HEK293 (cell line): ENCODE measurements around the gene PLLP.

Experiments
- BCL11A ChIP-seq: fragments of 450-650 bp; formaldehyde crosslinking; IDR thresholded peaks from 2 replicates; pipeline ENCODE4 v1.5.1; 2016; ENCODE audit warnings: low read depth, missing biosample characterization, missing genetic modification characterization
- KLF17 ChIP-seq: fragments of 450-650 bp; formaldehyde crosslinking; IDR thresholded peaks from 2 replicates; pipeline ENCODE4 v1.5.1; 2016; ENCODE audit warnings: missing biosample characterization, missing genetic modification characterization
- ZBTB26 ChIP-seq: fragments of 450-650 bp; formaldehyde crosslinking; optimal IDR thresholded peaks from 2 replicates; pipeline ENCODE3; 2016; ENCODE audit warnings: missing biosample characterization, mild to moderate bottlenecking, missing genetic modification characterization
- ZNF138 ChIP-seq: fragments of 450-650 bp; formaldehyde crosslinking; IDR thresholded peaks from 2 replicates; pipeline ENCODE4 v1.5.1; 2016; ENCODE audit warnings: missing biosample characterization, missing genetic modification characterization, borderline replicate concordance
- ZNF146 ChIP-seq: fragments of 450-650 bp; formaldehyde crosslinking; IDR thresholded peaks from 2 replicates; pipeline ENCODE4 v1.5.1; 2016; ENCODE audit warnings: missing biosample characterization, missing genetic modification characterization
- ZNF174 ChIP-seq: fragments of 450-650 bp; formaldehyde crosslinking; IDR thresholded peaks from 2 replicates; pipeline ENCODE4 v1.5.0; 2017; ENCODE audit warnings: missing biosample characterization, mild to moderate bottlenecking, missing genetic modification characterization
- ZNF521 ChIP-seq: fragments of 450-650 bp; formaldehyde crosslinking; IDR thresholded peaks from 2 replicates; pipeline ENCODE4 v1.5.1; 2017; ENCODE audit warnings: missing biosample characterization, mild to moderate bottlenecking, missing genetic modification characterization
- ZNF544 ChIP-seq: fragments of 450-650 bp; formaldehyde crosslinking; IDR thresholded peaks from 2 replicates; pipeline ENCODE4 v1.5.0; 2017; ENCODE audit warnings: missing biosample characterization, missing genetic modification characterization
- ZNF600 ChIP-seq: fragments of 450-650 bp; formaldehyde crosslinking; IDR thresholded peaks from 2 replicates; pipeline ENCODE4 v1.5.1; 2016; ENCODE audit warnings: missing biosample characterization, missing genetic modification characterization
- ZNF629 ChIP-seq: fragments of 450-650 bp; formaldehyde crosslinking; IDR thresholded peaks from 2 replicates; pipeline ENCODE4 v1.5.1; 2017; ENCODE audit warnings: missing biosample characterization, missing genetic modification characterization
- ZNF843 ChIP-seq: fragments of 450-650 bp; formaldehyde crosslinking; IDR thresholded peaks from 2 replicates; pipeline ENCODE4 v1.5.1; 2016; ENCODE audit warnings: missing biosample characterization, missing genetic modification characterization
- TF ChIP-seq, protein P1 (sequence below): fragments of 450-650 bp; formaldehyde crosslinking; IDR thresholded peaks from 2 replicates; pipeline ENCODE4 v1.5.1; 2016; ENCODE audit warnings: missing biosample characterization, missing genetic modification characterization
- TF ChIP-seq, protein P2 (sequence below): fragments of 450-650 bp; formaldehyde crosslinking; IDR thresholded peaks from 2 replicates; pipeline ENCODE4 v1.5.1; 2016; ENCODE audit warnings: missing biosample characterization, missing genetic modification characterization

DNA sequence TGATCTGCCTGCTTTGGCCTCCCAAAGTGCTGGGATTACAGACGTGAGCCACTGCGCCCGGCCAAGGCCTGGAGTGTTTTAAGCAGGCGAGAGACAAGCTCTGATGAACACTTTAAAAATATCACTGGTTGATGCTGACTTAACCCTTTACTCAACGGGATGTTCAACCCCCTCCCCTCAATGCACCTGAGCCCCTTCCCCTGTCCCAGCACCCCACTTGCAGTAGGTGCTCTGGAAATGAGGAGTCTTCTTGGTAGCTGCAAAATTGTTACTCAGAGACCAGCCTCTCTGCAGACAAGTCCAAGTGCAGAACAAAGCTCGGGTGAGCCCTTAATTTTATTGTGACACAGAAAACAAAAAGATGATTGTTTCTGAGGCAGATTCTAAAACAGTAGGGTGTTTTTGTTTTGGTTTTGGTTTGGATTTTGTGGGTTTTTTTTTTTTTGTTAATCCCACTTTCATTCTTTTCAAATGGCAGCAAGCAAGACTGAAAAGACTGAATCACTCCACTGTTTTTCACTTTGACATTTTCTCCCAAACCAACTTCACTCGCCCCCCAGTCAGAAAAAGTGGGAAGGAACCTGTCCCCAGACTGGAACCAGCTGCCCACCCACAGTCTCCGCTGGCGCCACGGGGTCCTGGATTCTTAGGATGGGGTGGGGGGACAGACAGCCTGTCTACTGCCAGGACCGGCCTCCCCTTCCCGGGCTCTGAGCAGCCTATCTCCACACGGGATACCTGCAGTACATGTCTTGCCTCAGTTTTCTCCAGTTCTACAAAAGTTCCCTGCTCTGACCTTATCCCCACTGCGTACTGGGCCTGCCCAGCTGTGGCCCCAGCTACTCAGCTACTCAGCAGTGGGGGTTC is 5.2 kb upstream of the PLLP start:
- TF ChIP-seq, protein P1, sequence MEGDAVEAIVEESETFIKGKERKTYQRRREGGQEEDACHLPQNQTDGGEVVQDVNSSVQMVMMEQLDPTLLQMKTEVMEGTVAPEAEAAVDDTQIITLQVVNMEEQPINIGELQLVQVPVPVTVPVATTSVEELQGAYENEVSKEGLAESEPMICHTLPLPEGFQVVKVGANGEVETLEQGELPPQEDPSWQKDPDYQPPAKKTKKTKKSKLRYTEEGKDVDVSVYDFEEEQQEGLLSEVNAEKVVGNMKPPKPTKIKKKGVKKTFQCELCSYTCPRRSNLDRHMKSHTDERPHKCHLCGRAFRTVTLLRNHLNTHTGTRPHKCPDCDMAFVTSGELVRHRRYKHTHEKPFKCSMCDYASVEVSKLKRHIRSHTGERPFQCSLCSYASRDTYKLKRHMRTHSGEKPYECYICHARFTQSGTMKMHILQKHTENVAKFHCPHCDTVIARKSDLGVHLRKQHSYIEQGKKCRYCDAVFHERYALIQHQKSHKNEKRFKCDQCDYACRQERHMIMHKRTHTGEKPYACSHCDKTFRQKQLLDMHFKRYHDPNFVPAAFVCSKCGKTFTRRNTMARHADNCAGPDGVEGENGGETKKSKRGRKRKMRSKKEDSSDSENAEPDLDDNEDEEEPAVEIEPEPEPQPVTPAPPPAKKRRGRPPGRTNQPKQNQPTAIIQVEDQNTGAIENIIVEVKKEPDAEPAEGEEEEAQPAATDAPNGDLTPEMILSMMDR (tag by site-specific recombination), result no peak
- no peak for TF ChIP-seq ZNF544
- no peak for TF ChIP-seq ZNF843
- TF ChIP-seq ZNF138 (tag by site-specific recombination), result no peak
- TF ChIP-seq ZNF629 (tag by site-specific recombination), result no peak
- no peak for TF ChIP-seq ZNF146 (tag by site-specific recombination)
- no peak for TF ChIP-seq BCL11A (tag by site-specific recombination)
- no peak for TF ChIP-seq ZNF521 (tag by site-specific recombination)
- TF ChIP-seq, protein P2, sequence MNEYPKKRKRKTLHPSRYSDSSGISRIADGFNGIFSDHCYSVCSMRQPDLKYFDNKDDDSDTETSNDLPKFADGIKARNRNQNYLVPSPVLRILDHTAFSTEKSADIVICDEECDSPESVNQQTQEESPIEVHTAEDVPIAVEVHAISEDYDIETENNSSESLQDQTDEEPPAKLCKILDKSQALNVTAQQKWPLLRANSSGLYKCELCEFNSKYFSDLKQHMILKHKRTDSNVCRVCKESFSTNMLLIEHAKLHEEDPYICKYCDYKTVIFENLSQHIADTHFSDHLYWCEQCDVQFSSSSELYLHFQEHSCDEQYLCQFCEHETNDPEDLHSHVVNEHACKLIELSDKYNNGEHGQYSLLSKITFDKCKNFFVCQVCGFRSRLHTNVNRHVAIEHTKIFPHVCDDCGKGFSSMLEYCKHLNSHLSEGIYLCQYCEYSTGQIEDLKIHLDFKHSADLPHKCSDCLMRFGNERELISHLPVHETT (tag by site-specific recombination), result no peak
- TF ChIP-seq ZBTB26 (tag by site-specific recombination), result no peak
- no peak for TF ChIP-seq KLF17 (tag by site-specific recombination)
- no peak for TF ChIP-seq ZNF174 (tag by site-specific recombination)
- no peak for TF ChIP-seq ZNF600
